Activated CD4-positive, alpha-beta T cell treated with anti-CD3 and anti-CD28 coated beads for 36 hours (primary cell): Measurements from ENCODE around the gene ATP1A4. TPM values are rescaled to one million over a fixed set of nuclear protein-coding genes. Genes with fewer than 3 reads are reported as not detected.
A peak's percentile ranks its signal among the peaks of the same experiment; 100 is the strongest.

Experiments used
- ATAC-seq: fragments of 200-7000 bp; cut with Tn5 transposase; one replicate; pipeline ENCODE4 v1.10.0; 2021; ENCODE audit warnings: mild to moderate bottlenecking, moderate library complexity
- CTCF ChIA-PET: fragments of 350-600 bp; sonication (Branson Sonifier 250); formaldehyde crosslinking; loops from one replicate; lab custom pipeline; 2021; ENCODE audit warnings: antibody characterized with exemption; lab: Charles Lee
- POLR2A ChIA-PET: fragments of 350-600 bp; sonication (Branson Sonifier 250); formaldehyde crosslinking; loops from one replicate; lab custom pipeline; 2021; ENCODE audit warnings: antibody characterized with exemption, inconsistent platforms; lab: Charles Lee
- DNase-seq: peaks from one replicate; pipeline ENCODE4 v3.0.0-alpha.2; 2020
- H3K27ac Mint-ChIP-seq: one replicate; pipeline ENCODE4 v1.8.0; 2021; ENCODE audit warnings: mixed read lengths
- H3K27me3 Mint-ChIP-seq: one replicate; pipeline ENCODE4 v1.8.0; 2021; ENCODE audit warnings: mixed read lengths
- H3K36me3 Mint-ChIP-seq: one replicate; pipeline ENCODE4 v1.8.0; 2021; ENCODE audit warnings: low read depth, mixed read lengths
- H3K4me1 Mint-ChIP-seq: one replicate; pipeline ENCODE4 v1.8.0; 2021; ENCODE audit warnings: mixed read lengths
- H3K4me3 Mint-ChIP-seq: one replicate; pipeline ENCODE4 v1.8.0; 2021; ENCODE audit warnings: mild to moderate bottlenecking, moderate library complexity, mixed read lengths
- H3K9me3 Mint-ChIP-seq: one replicate; pipeline ENCODE4 v1.8.0; 2021; ENCODE audit warnings: low read depth, mixed read lengths
- intact Hi-C, 2 experiments: fragments of 100-400 bp; cut with DNase I in 1 of 2; cut with micrococcal nuclease in 1 of 2; formaldehyde crosslinking; loops; one replicate each; pipeline versions ENCODE4 v1.14.2 to v1.15.1; 2022 to 2024; cut with DNase I, micrococcal nuclease
- total RNA-seq, 2 experiments: library from RNA; stranded (reverse); gene quantifications; one replicate each; pipeline ENCODE4 v1.2.3, GENCODE V29; 2021

ATP1A4 gene
- total RNA-seq, 2 experiments from 2014 or later = not detected

DNA sequence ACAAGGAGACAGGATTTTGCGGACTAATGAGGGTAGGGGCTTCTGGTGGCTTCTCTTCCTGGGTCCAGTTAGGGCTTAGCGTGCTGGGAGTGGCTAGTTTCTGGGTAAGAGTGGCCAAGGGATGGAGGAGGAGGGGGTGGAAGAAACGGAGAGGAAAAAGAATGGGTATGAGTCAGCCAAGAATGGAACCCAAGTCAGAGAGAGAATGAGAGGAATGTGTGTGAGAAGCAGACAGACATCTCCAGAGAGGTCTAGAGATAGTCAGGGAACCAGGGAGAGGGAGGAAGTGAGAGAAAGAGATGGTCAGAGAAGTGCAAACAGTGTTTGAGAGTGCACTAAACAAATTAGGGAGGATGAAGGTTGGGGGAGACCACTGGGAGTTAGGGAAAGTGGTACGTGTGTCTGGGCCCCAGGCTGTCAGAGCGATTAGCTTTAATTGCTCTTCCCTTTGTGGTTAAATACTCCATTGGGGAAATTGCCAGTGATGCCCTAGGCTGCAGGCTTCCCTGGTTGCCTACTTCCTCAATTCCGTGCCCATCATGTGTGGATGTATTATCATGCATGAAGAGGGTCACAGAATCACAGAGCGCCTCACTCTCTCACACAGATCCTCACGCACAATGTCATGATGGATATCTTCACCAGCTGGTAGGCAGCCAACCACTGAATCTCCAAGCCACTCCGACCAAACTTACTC lies 55.2 kb downstream of the ATP1A4 start:
- peak overlapping the region; percentile 86 for H3K27ac Mint-ChIP-seq
- H3K27me3 Mint-ChIP-seq = no peaks in the 10 kb centered on the region
- no peak for ATAC-seq
- intact Hi-C loops = loop anchor here in 1 of 2 experiments (1.0 to 10.0 kb wide), 2 partner anchors 105 to 282 kb away; partner anchors contain the start of gene TAGLN2
- peaks cover 21% of the 10 kb centered on the region for H3K36me3 Mint-ChIP-seq
- peak overlapping the region; percentile 81 for H3K4me3 Mint-ChIP-seq
- POLR2A ChIA-PET = interaction anchor here (0.6 kb wide), 1 partner anchor 28 kb away, joined by 4 read pairs; no protein-coding TSS in a partner anchor
- H3K4me1 Mint-ChIP-seq = peaks cover 48% of the 10 kb centered on the region
- H3K9me3 Mint-ChIP-seq = no peaks in the 10 kb centered on the region
- DNase-seq = no peak
- CTCF ChIA-PET = interaction anchor here (0.5 to 1.4 kb wide), 3 partner anchors 46 to 203 kb away, joined by 3 to 7 read pairs (median 4); no protein-coding TSS in a partner anchor

DNA sequence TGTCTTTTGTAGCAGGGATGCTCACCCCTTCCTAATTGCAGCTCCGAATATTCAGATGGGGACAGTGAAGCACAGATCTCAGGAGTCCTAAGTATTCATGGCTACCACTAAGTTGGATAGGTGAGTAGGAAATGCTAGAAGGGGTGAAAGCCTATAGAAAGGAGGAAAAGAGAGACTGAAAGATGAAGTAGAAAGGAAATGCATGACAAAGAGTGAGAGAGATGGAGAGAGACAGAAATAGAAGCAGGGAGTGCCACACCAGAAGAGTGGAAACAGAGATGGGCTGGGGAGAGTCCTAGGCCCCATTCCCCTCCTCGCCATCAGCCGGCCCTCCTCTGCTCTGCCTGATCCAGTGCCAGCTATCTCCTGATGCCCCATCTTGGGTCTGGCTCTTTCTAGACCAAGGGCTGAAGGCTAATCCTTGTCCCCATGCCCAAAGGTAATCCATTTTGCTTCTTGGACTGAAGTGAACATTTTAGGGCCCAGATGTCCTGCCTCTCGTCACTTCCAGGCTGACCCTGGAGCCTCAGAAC lies 55.8 kb downstream of the ATP1A4 start:
- no peak for ATAC-seq
- POLR2A ChIA-PET = no interaction called here
- peaks cover 48% of the 10 kb centered on the region for H3K4me1 Mint-ChIP-seq
- no peak for DNase-seq
- peak overlapping the region; percentile 67 for H3K27ac Mint-ChIP-seq
- peak overlapping the region; percentile 81 for H3K4me3 Mint-ChIP-seq
- CTCF ChIA-PET = interaction anchor here (0.5 to 1.4 kb wide), 3 partner anchors 45 to 202 kb away, joined by 3 to 7 read pairs (median 4); no protein-coding TSS in a partner anchor
- H3K27me3 Mint-ChIP-seq = no peaks in the 10 kb centered on the region
- intact Hi-C loops = loop anchor here in 1 of 2 experiments (10.0 kb wide), 1 partner anchor 282 kb away; the partner anchor contains the start of gene TAGLN2
- peaks cover 23% of the 10 kb centered on the region for H3K36me3 Mint-ChIP-seq
- H3K9me3 Mint-ChIP-seq = no peaks in the 10 kb centered on the region

DNA sequence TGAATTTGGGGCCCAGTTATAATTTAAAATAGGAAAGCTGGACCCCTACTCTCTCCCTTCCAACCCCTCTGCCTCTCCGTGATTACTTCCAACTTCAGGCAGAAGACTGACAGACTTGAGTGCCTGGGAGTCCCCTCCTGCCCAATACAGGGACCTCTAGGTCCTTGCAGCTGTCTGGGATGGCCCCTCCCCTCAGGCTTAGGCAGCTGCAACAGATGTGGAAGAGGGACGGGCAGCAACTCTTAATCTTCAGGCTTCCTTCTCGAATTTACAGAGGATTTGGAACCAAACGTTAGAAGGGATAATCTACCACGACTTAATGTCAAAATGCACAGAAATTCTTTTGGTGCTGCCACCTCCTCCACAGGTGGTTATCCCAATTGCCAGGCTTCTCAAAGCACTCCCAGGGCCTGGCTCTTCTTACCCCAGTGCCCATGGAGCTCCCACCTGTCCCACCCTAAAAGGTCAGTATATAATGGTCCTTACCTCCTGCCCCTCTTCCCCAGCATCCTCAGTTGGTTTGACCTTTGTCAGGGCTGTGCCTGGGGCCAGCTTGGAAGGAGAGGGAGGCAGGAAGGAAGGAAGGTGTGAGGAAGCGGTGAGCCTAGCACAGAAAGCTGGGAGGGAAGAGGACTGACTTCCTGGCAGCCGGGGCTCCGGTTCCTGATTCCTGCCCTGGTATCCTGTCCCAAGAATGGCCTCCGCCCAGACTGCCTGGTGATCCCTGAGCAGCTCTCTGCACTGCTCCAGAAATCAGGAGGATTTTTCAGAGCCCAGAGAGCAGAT lies 56.6 kb downstream of the ATP1A4 start:
- Mint-ChIP-seq H3K4me1 (peaks cover 48% of the 10 kb centered on the region), H3K36me3 (peaks cover 29% of the 10 kb centered on the region), H3K4me3 (no peak overlapping the region), H3K9me3 (no peaks in the 10 kb centered on the region), H3K27me3 (no peaks in the 10 kb centered on the region), H3K27ac (peak overlapping the region; percentile 22)
- DNase-seq (no peak), ATAC-seq (no peak)
- intact Hi-C loops = loop anchor here in 1 of 2 experiments (10.0 kb wide), 1 partner anchor 283 kb away; the partner anchor contains the start of gene TAGLN2
- POLR2A ChIA-PET = no interaction called here
- CTCF ChIA-PET = interaction anchor here (0.6 to 1.4 kb wide), 3 partner anchors 18 to 107 kb away, joined by 3 to 5 read pairs (median 4); no protein-coding TSS in a partner anchor

DNA sequence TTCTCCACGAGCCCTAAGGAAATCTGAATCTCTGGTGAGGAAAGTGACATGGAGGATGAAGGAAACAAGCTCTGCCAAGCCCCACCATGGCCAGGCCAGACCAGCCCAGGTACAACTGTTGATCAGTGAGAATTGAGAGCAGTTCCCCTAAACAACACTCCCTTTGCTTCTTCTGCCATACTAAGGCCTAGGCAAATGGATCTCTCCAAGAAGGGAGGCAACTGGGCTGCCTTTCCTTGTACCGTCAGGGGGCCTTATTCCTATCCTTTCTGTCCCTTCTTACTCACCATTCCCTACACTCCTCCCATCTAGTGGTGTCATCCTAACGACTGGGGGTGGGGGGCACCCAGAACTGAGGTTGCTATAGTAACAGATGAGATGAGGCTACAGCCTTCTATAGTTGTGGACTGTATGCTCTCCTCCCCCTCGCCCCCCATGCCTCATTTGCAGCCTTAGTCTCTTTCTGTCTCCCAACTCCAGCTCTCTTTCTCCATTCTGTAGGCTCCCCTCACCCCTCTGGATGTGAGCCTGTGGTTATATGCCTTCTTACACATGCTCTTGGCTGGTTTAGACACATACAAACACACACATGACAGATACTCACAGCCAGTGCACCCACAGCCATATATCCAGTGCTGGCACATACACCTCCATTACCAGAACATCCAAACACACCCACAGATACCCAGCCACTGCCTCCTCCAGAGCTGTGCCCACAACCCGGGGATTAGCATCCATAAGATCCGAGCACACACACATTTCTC lies 57.3 kb downstream of the ATP1A4 start:
- ChIA-PET CTCF (interaction anchor here (0.6 to 1.4 kb wide), 3 partner anchors 17 to 108 kb away, joined by 3 to 5 read pairs (median 4); no protein-coding TSS in a partner anchor), POLR2A (no interaction called here)
- no peak for DNase-seq
- Mint-ChIP-seq H3K4me3 (no peak overlapping the region), H3K4me1 (peaks cover 48% of the 10 kb centered on the region), H3K36me3 (peaks cover 34% of the 10 kb centered on the region), H3K9me3 (no peaks in the 10 kb centered on the region), H3K27me3 (no peaks in the 10 kb centered on the region), H3K27ac (peak overlapping the region; percentile 27)
- ATAC-seq = no peak
- intact Hi-C loops = loop anchor here in 1 of 2 experiments (10.0 kb wide), 1 partner anchor 284 kb away; the partner anchor contains the start of gene TAGLN2

DNA sequence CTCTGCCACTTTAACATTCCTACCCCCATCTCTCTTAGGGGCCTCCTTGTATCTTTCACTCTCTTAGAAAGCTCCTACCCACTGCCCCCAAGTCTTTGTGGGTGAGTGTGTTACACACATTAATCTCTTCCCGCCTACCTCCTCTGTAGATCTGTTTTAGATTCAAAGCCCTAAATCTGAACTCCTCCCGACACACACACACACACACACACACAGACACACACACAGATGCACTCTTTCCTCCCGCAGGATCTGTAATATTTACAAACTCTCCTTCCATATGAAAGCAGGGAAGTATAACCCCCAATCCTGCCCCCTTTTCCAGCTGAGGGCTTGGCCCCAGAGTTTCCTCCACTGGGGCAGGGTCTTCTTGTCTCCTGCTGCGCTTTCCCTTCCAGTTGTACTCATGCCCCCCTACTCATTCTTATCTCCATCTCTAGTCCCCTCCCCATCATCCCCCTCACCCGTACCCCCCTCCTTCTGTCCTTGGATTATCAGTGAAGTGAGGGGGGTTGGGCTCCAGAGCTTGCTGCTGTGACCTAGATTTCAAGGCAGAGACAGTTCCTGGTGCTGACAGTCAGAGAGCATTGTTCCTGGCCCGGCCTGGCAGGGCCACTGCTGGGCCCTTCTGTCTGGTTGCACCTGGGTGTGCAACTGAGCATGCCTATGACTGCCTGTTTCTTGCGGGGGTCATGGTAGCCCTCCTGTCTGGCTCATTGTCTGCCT lies 58.1 kb downstream of the ATP1A4 start:
- H3K4me3 Mint-ChIP-seq = no peak overlapping the region
- ChIA-PET CTCF (interaction anchor here (1.4 kb wide), 1 partner anchor 17 kb away, joined by 4 read pairs; no protein-coding TSS in a partner anchor), POLR2A (interaction anchor here (0.6 kb wide), 1 partner anchor 48 kb away, joined by 6 read pairs; no protein-coding TSS in a partner anchor)
- H3K27me3 Mint-ChIP-seq = no peaks in the 10 kb centered on the region
- intact Hi-C loops = loop anchor here in 1 of 2 experiments (10.0 kb wide), 1 partner anchor 285 kb away; the partner anchor contains the start of gene TAGLN2
- peaks cover 42% of the 10 kb centered on the region for H3K4me1 Mint-ChIP-seq
- H3K36me3 Mint-ChIP-seq = peaks cover 38% of the 10 kb centered on the region
- H3K27ac Mint-ChIP-seq = peak overlapping the region; percentile 27
- no peak for DNase-seq
- H3K9me3 Mint-ChIP-seq = no peaks in the 10 kb centered on the region
- ATAC-seq = no peak

DNA sequence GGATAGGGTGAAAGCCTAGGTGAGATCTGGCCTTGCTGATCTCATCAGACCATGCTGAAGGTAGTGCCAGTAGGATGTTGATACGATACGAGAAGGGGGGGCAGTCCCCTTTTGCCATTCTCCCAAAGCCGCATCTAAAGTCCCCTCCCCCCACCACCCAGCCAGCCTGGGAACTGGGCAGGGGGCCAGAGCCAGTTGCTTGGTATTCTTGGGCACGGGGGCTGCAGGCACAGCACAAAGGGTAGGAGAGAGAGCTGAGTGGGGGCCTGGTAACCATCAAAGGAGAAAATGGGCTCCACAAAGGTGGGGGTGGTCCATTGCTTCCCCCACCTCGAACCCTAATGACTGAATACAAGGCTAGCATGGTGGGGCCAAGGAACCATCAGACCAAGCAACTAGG lies 59.2 kb downstream of the ATP1A4 start:
- no peaks in the 10 kb centered on the region for H3K9me3 Mint-ChIP-seq
- ChIA-PET CTCF (interaction anchor here (0.7 to 1.5 kb wide), 3 partner anchors 42 to 161 kb away, joined by 3 to 5 read pairs (median 3); no protein-coding TSS in a partner anchor), POLR2A (no interaction called here)
- H3K36me3 Mint-ChIP-seq = peaks cover 39% of the 10 kb centered on the region
- DNase-seq (no peak), ATAC-seq (no peak)
- peaks cover 39% of the 10 kb centered on the region for H3K4me1 Mint-ChIP-seq
- H3K27me3 Mint-ChIP-seq = no peaks in the 10 kb centered on the region
- no peak overlapping the region for H3K27ac Mint-ChIP-seq
- intact Hi-C loops = no loop called here
- H3K4me3 Mint-ChIP-seq = no peak overlapping the region

DNA sequence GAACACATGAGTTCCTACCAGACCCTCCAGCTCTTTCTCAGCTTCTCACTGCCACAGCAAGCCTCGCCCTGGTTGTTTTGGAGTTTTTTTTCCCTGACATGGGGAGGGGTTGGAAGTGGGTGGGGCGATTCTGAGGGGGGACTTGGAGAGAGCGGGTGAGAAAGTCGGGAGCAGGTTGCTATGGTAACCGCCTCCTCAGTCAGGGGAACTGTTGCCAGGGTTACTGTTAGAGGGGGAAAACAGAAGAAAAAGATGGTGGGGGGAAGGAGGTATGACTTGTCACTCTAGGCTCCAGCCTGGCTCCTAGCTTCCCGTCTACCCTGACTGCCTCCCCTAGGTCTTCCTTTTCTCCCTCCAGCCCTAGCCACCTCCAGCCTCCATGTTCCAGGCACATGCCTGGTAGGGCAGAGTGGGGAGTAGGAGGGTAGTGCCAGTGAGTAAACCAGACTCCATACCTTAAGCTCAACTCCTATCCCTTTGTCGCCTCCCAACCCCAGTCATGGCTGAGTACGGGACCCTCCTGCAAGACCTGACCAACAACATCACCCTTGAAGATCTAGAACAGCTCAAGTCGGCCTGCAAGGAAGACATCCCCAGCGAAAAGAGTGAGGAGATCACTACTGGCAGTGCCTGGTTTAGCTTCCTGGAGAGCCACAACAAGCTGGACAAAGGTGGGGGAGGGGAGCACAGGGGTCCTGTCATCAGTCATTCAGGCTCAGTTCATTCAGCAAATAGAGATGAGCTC lies 59.8 kb downstream of the ATP1A4 start:
- Mint-ChIP-seq H3K27ac (no peak overlapping the region), H3K4me1 (peaks cover 36% of the 10 kb centered on the region), H3K36me3 (peaks cover 42% of the 10 kb centered on the region), H3K9me3 (no peaks in the 10 kb centered on the region), H3K4me3 (no peak overlapping the region), H3K27me3 (no peaks in the 10 kb centered on the region)
- no peak for ATAC-seq
- intact Hi-C loops = no loop called here
- CTCF ChIA-PET = interaction anchor here (0.7 to 1.5 kb wide), 3 partner anchors 41 to 160 kb away, joined by 3 to 5 read pairs (median 3); no protein-coding TSS in a partner anchor
- POLR2A ChIA-PET = no interaction called here
- DNase-seq = no peak

DNA sequence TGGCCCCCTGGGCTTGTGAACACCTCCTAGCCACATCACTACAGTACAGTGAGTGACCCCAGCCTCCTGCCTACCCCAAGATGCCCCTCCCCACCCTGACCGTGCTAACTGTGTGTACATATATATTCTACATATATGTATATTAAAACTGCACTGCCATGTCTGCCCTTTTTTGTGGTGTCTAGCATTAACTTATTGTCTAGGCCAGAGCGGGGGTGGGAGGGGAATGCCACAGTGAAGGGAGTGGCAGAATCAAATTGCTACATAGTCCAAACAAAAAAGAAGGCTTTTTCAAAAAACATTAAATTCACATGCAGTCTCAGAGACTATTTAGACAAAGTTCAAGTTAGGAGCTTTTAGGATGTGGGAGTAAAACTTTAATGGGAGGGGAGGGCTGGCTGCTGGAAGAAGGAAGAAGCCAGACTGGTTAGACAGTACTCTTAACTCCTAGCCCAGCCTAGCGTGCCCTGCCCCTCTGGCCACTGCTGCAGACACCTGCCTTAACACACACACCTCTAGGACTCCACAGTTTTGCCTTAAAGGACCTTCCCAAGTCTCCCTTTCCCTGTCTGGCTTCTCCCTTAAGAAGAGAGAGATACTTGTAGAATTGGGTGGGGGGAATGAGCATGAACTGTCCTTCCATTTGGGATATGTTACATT lies 63.2 kb downstream of the ATP1A4 start:
- ATAC-seq (no peak), DNase-seq (no peak)
- POLR2A ChIA-PET = no interaction called here
- Mint-ChIP-seq H3K27ac (no peak overlapping the region), H3K4me1 (peaks cover 9% of the 10 kb centered on the region), H3K9me3 (no peaks in the 10 kb centered on the region), H3K27me3 (no peaks in the 10 kb centered on the region), H3K4me3 (no peak overlapping the region), H3K36me3 (peaks cover 36% of the 10 kb centered on the region)
- CTCF ChIA-PET = no interaction called here
- intact Hi-C loops = no loop called here

DNA sequence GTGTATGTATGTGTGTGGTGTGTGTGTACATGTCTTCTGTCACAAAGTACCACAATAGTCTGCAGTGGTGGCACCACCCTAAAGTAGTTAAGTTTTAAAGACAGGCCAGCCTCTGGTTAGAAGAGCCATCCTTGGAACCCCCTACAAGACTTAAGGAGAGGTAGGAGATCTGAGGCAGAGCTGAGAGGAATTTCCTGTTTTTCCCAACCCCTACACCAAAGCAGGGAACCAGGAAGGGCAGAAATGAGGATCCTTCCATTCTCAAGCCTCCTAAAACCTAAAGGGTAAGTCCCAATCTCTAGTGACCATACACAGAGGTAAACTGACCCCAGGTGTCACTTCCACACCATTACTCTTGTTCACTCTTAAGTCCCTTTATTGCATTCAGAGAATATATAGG lies 64.9 kb downstream of the ATP1A4 start:
- no peak overlapping the region for H3K27ac Mint-ChIP-seq

More for the DNA sequence above, 64.9 kb downstream of the ATP1A4 start:
- ATAC-seq (no peak), DNase-seq (no peak)
- no peaks in the 10 kb centered on the region for H3K27me3 Mint-ChIP-seq
- CTCF ChIA-PET = no interaction called here
- POLR2A ChIA-PET = no interaction called here
- H3K36me3 Mint-ChIP-seq = peaks cover 45% of the 10 kb centered on the region
- no peak overlapping the region for H3K4me3 Mint-ChIP-seq
- intact Hi-C loops = no loop called here
- no peaks in the 10 kb centered on the region for H3K4me1 Mint-ChIP-seq
- H3K9me3 Mint-ChIP-seq = no peaks in the 10 kb centered on the region
